Liver (tissue), 3 donors: ENCODE data around the gene MYOG.

Source experiments
- CTCF ChIP-seq: fragments of 150-350 bp; IDR thresholded peaks from 2 replicates; pipeline ENCODE4 v1.5.1; 2017; ENCODE audit warnings: improper control_type of control experiment, low read depth, low read length; ENCODE audit not compliant: missing input control
- FOXA1 ChIP-seq: IDR thresholded peaks from 2 replicates; pipeline ENCODE4 v1.6.1; 2016; ENCODE audit warnings: antibody characterized with exemption
- GABPA ChIP-seq, 2 donors: IDR thresholded peaks in 1 of 2; conservative IDR thresholded peaks in 1 of 2; 2 replicates each; pipeline ENCODE4 v1.6.1; 2016; ENCODE audit warnings: antibody characterized with exemption in 2 of 2, mild to moderate bottlenecking in 1 of 2, moderate library complexity in 1 of 2
- HNF4G ChIP-seq: IDR thresholded peaks from 2 replicates; pipeline ENCODE4 v1.6.1; 2016; ENCODE audit warnings: antibody characterized with exemption
- REST ChIP-seq: IDR thresholded peaks from 2 replicates; pipeline ENCODE4 v1.6.1; 2016; ENCODE audit warnings: antibody characterized with exemption, mild to moderate bottlenecking
- TAF1 ChIP-seq: conservative IDR thresholded peaks from 2 replicates; pipeline ENCODE4 v1.6.1; 2016; ENCODE audit warnings: antibody characterized with exemption, mild to moderate bottlenecking
- ZBTB33 ChIP-seq: IDR thresholded peaks from 2 replicates; pipeline ENCODE4 v1.6.1; 2016; ENCODE audit warnings: antibody characterized with exemption
- donor health status: healthy.
- donor health status: healthy.

GRCh38 chr1:203060115-203060514, 25.7 kb downstream of the MYOG start:
- TF ChIP-seq CTCF, result no peak
- TF ChIP-seq ZBTB33, result no peak
- no peak for TF ChIP-seq HNF4G
- no peak for TF ChIP-seq REST
- no peak for TF ChIP-seq TAF1
- TF ChIP-seq GABPA (IDR thresholded peaks at IDR 0.05 in 1 of 2, conservative IDR thresholded peaks at IDR 0.05 in 1 of 2), result no peak
- no peak for TF ChIP-seq FOXA1
